Stimulated activated CD8-positive, alpha-beta memory T cell treated with anti-CD3 and anti-CD28 coated beads, Interleukin-7, amount 100 ng/mL, for 4 hours (primary cell): ENCODE results near the gene SNX2.
"Not testable (repeated sequence)": the region's sequence is repeated elsewhere in the genome, so short reads cannot be mapped to it uniquely, and the experiment has no call there.

ENCODE experiments used
- DNase-seq, 2 donors: peaks; one replicate each; pipeline ENCODE4 v3.0.0-alpha.2; 2020; ENCODE audit warnings: low read depth in 2 of 2

The SNX2 gene

GRCh38 chr5:122844136-122844909 is 69.4 kb downstream of the SNX2 start:
- no peak for DNase-seq

- no peak for DNase-seq
Measured at GRCh38 chr5:122844910-122845228, 70.0 kb downstream of the SNX2 start.

- DNase-seq = peak; percentile 26 to 67
Measured at GRCh38 chr5:122845229-122846050, 70.6 kb downstream of the SNX2 start, which contains the start of gene SNX24. SNX24 (plus strand) TSS chr5:122845613; CDS start chr5:122845634, 21 bp downstream.

GRCh38 chr5:122846051-122846550 is 71.2 kb downstream of the SNX2 start:
- DNase-seq = no peak

GRCh38 chr5:122847687-122848081 is 72.8 kb downstream of the SNX2 start:
- no peak for DNase-seq

- DNase-seq = no peak
Measured at GRCh38 chr5:122849771-122850170, 74.9 kb downstream of the SNX2 start.

- DNase-seq = not testable (repeated sequence)
Measured at GRCh38 chr5:122857538-122857937, 82.7 kb downstream of the SNX2 start.

- DNase-seq = no peak
Measured at GRCh38 chr5:122858451-122858850, 83.6 kb downstream of the SNX2 start.

- DNase-seq = no peak
Measured at GRCh38 chr5:122863240-122863639, 88.4 kb downstream of the SNX2 start.

- DNase-seq = no peak
Measured at GRCh38 chr5:122863721-122864120, 88.8 kb downstream of the SNX2 start.

- no peak for DNase-seq
Measured at GRCh38 chr5:122864400-122864799, 89.5 kb downstream of the SNX2 start.

GRCh38 chr5:122864842-122865241 is 90.0 kb downstream of the SNX2 start:
- DNase-seq = no peak

- no peak for DNase-seq
Measured at GRCh38 chr5:122870219-122870856, 95.5 kb downstream of the SNX2 start.

GRCh38 chr5:122871661-122872060 is 96.8 kb downstream of the SNX2 start:
- no peak for DNase-seq

- DNase-seq = no peak
Measured at GRCh38 chr5:122874179-122874875, 99.4 kb downstream of the SNX2 start.

GRCh38 chr5:122877518-122877917 is 102.6 kb downstream of the SNX2 start:
- DNase-seq = no peak

- no peak for DNase-seq
Measured at GRCh38 chr5:122879076-122879475, 104.2 kb downstream of the SNX2 start.
